GM19193 (cell line): ENCODE measurements around the gene SFXN2.

Experiments used
- POLR2A ChIP-seq: IDR thresholded peaks from 4 replicates; pipeline ENCODE4 v1.6.1; 2011; ENCODE audit not compliant: insufficient read depth, insufficient read length; ENCODE audit errors: extremely low read depth

The SFXN2 gene

GRCh38 chr10:102753718-102754117, 39.3 kb downstream of the SFXN2 start:
- TF ChIP-seq POLR2A, result no peak

- TF ChIP-seq POLR2A, result no peak
Measured at GRCh38 chr10:102757323-102757722, 42.9 kb downstream of the SFXN2 start.

GRCh38 chr10:102758240-102758932, 44.0 kb downstream of the SFXN2 start:
- TF ChIP-seq POLR2A, result no peak

GRCh38 chr10:102759497-102760210, 45.2 kb downstream of the SFXN2 start:
- no peak for TF ChIP-seq POLR2A

GRCh38 chr10:102761981-102762380, 47.5 kb downstream of the SFXN2 start:
- TF ChIP-seq POLR2A, result no peak

GRCh38 chr10:102762401-102763015, 48.1 kb downstream of the SFXN2 start:
- TF ChIP-seq POLR2A, result no peak

- no peak for TF ChIP-seq POLR2A
Measured at GRCh38 chr10:102763037-102763607, 48.7 kb downstream of the SFXN2 start.

GRCh38 chr10:102764470-102765161, 50.2 kb downstream of the SFXN2 start:
- no peak for TF ChIP-seq POLR2A

GRCh38 chr10:102765336-102765735, 50.9 kb downstream of the SFXN2 start:
- TF ChIP-seq POLR2A, result no peak

GRCh38 chr10:102767428-102768160, 53.2 kb downstream of the SFXN2 start:
- TF ChIP-seq POLR2A, result no peak

- TF ChIP-seq POLR2A, result no peak
Measured at GRCh38 chr10:102769375-102770107, 55.1 kb downstream of the SFXN2 start.

- TF ChIP-seq POLR2A, result no peak
Measured at GRCh38 chr10:102770108-102770482, 55.7 kb downstream of the SFXN2 start.

GRCh38 chr10:102770792-102771191, 56.4 kb downstream of the SFXN2 start:
- no peak for TF ChIP-seq POLR2A

- TF ChIP-seq POLR2A, result no peak
Measured at GRCh38 chr10:102773320-102773719, 58.9 kb downstream of the SFXN2 start.

- TF ChIP-seq POLR2A, result no peak
Measured at GRCh38 chr10:102773986-102774385, 59.5 kb downstream of the SFXN2 start.
